Cortex of kidney (tissue), 1 donor: Measurements from ENCODE around the gene KCNIP4.
"Not testable (repeated sequence)": the region's sequence is repeated elsewhere in the genome, so short reads cannot be mapped to it uniquely, and the experiment has no call there.

ENCODE experiments used
- DNase-seq: peaks from one replicate; lab custom pipeline; 2025; lab: John Stamatoyannopoulos, UW

The KCNIP4 gene

GRCh38 chr4:21948347-21949072, at the start of gene KCNIP4:
TSS of gene KCNIP4 (minus strand) at chr4:21948772.
- no peak for DNase-seq

- DNase-seq = not testable (repeated sequence)
Observed at GRCh38 chr4:21996618-21997017, 48.0 kb upstream of the KCNIP4 start.

GRCh38 chr4:21992330-21992729, 43.8 kb upstream of the KCNIP4 start:
- DNase-seq = no peak

- no peak for DNase-seq
Observed at GRCh38 chr4:21991562-21991961, 43.0 kb upstream of the KCNIP4 start.

- DNase-seq = no peak
Observed at GRCh38 chr4:21991050-21991449, 42.5 kb upstream of the KCNIP4 start.

GRCh38 chr4:21989351-21989750, 40.8 kb upstream of the KCNIP4 start:
- DNase-seq = no peak

GRCh38 chr4:21986307-21986706, 37.7 kb upstream of the KCNIP4 start:
- no peak for DNase-seq

GRCh38 chr4:21982087-21982486, 33.5 kb upstream of the KCNIP4 start:
- DNase-seq = no peak

- DNase-seq = no peak
Observed at GRCh38 chr4:21979196-21979595, 30.6 kb upstream of the KCNIP4 start.

- DNase-seq = no peak
Observed at GRCh38 chr4:21976166-21976565, 27.6 kb upstream of the KCNIP4 start.

GRCh38 chr4:21973850-21974249, 25.3 kb upstream of the KCNIP4 start:
- DNase-seq = no peak

GRCh38 chr4:21964762-21965319, 16.3 kb upstream of the KCNIP4 start:
- no peak for DNase-seq

- no peak for DNase-seq
Observed at GRCh38 chr4:21962691-21963090, 14.1 kb upstream of the KCNIP4 start.

- DNase-seq = no peak
Observed at GRCh38 chr4:21960793-21961192, 12.2 kb upstream of the KCNIP4 start.

- no peak for DNase-seq
Observed at GRCh38 chr4:21954916-21955315, 6.3 kb upstream of the KCNIP4 start.

GRCh38 chr4:21953653-21954052, 5.1 kb upstream of the KCNIP4 start:
- DNase-seq = no peak

GRCh38 chr4:21952549-21952948, 4.0 kb upstream of the KCNIP4 start:
- DNase-seq = no peak

GRCh38 chr4:21949073-21949457, 493 bp upstream of the KCNIP4 start:
- DNase-seq = no peak

GRCh38 chr4:21947791-21948346, 703 bp downstream of the KCNIP4 start:
- no peak for DNase-seq

- DNase-seq = no peak
Observed at GRCh38 chr4:21946858-21947257, 1.7 kb downstream of the KCNIP4 start.

GRCh38 chr4:21921526-21922180, 26.9 kb downstream of the KCNIP4 start:
- DNase-seq = no peak

GRCh38 chr4:21915761-21916160, 32.8 kb downstream of the KCNIP4 start:
- no peak for DNase-seq

GRCh38 chr4:21901831-21902230, 46.7 kb downstream of the KCNIP4 start:
- DNase-seq = no peak
